Keratinocyte (primary cell): Measurements from ENCODE around the gene CDC42EP4. TPM values are rescaled to one million over a fixed set of nuclear protein-coding genes. Genes with fewer than 3 reads are reported as not detected.

Experiments
- DNase-seq: peaks from one replicate; pipeline ENCODE4 v3.0.0-alpha.2; 2011; ENCODE audit warnings: low read depth, missing footprints, low spot score
- FAIRE-seq: peaks from 2 replicates; lab custom pipeline; 2011; peaks lifted over from hg19 to GRCh38; lab: Jason Lieb, UNC
- H2AFZ ChIP-seq: 2 replicates; pipeline ENCODE4 v1.6.0; 2012; ENCODE audit warnings: low read length, control low read depth, inconsistent platforms; ENCODE audit not compliant: control insufficient read depth
- H3K27ac ChIP-seq: 2 replicates; pipeline ENCODE4 v1.5.1; 2011; ENCODE audit warnings: low read length; ENCODE audit not compliant: control insufficient read depth, insufficient read depth
- H3K27me3 ChIP-seq: 3 replicates; pipeline ENCODE4 v1.6.0; 2011; ENCODE audit warnings: low read length; ENCODE audit not compliant: control insufficient read depth, insufficient read depth; ENCODE audit errors: extremely low read depth
- H3K36me3 ChIP-seq, 2 experiments: 2 replicates in 1 of 2; 3 replicates in 1 of 2; pipeline ENCODE4 v1.5.1; 2011; ENCODE audit warnings: low read length in 2 of 2, mild to moderate bottlenecking in 1 of 2; ENCODE audit not compliant: control insufficient read depth in 2 of 2, insufficient read depth in 2 of 2; ENCODE audit errors: extremely low read depth in 1 of 2
- H3K4me1 ChIP-seq: 3 replicates; pipeline ENCODE4 v1.5.1; 2011; ENCODE audit warnings: low read length; ENCODE audit not compliant: control insufficient read depth, insufficient read depth; ENCODE audit errors: extremely low read depth
- H3K4me2 ChIP-seq: 3 replicates; pipeline ENCODE4 v1.6.0; 2011; ENCODE audit warnings: low read depth, low read length; ENCODE audit not compliant: control insufficient read depth, insufficient read depth; ENCODE audit errors: extremely low read depth
- H3K4me3 ChIP-seq, 3 experiments: fragments of 200-600 bp in 1 of 3; sonication (generic) in 1 of 3; 2 replicates in 2 of 3; 3 replicates in 1 of 3; pipeline ENCODE4 v1.5.1; 2011 to 2016; ENCODE audit warnings: low read length in 3 of 3, mild to moderate bottlenecking in 3 of 3, control low read depth in 2 of 3, inconsistent platforms in 1 of 3, low read depth in 1 of 3, mixed read lengths in 1 of 3, mixed run types in 1 of 3, moderate library complexity in 1 of 3; ENCODE audit not compliant: control insufficient read depth in 2 of 3, insufficient read depth in 2 of 3; ENCODE audit errors: extremely low read depth in 1 of 3
- H3K79me2 ChIP-seq: 2 replicates; pipeline ENCODE4 v1.6.0; 2012; ENCODE audit warnings: low read length; ENCODE audit not compliant: control insufficient read depth, insufficient read depth
- H3K9ac ChIP-seq: 3 replicates; pipeline ENCODE4 v1.6.0; 2011; ENCODE audit warnings: low read length; ENCODE audit not compliant: control insufficient read depth, insufficient read depth; ENCODE audit errors: extremely low read depth
- H3K9me1 ChIP-seq: 3 replicates; pipeline ENCODE4 v1.6.0; 2011; ENCODE audit warnings: low read length; ENCODE audit not compliant: control insufficient read depth, insufficient read depth; ENCODE audit errors: extremely low read depth
- H3K9me3 ChIP-seq: 2 replicates; pipeline ENCODE4 v1.5.1; 2012; ENCODE audit warnings: low read depth, low read length; ENCODE audit not compliant: control insufficient read depth
- H4K20me1 ChIP-seq: 3 replicates; pipeline ENCODE4 v1.6.0; 2011; ENCODE audit warnings: low read length; ENCODE audit not compliant: control insufficient read depth, insufficient read depth; ENCODE audit errors: extremely low read depth
- EZH2 ChIP-seq: IDR thresholded peaks from one replicate; pipeline ENCODE4 v1.6.1; 2012; ENCODE audit warnings: inconsistent platforms, mild to moderate bottlenecking, low read length, moderate library complexity
- dilution Hi-C: fragments of 300-500 bp; cut with MboI; formaldehyde crosslinking; loops from one replicate; pipeline ENCODE4 v1.7.0; 2020; ENCODE audit warnings: low sequenced_read_pairs; ENCODE audit not compliant: extremely low pct_ligation_motif_present
- polyA plus RNA-seq, 5 experiments: library from polyadenylated mRNA; depleted of rRNA in 3 of 5; stranded (reverse) in 3 of 5; stranded (forward) in 1 of 5; unstranded in 1 of 5; fragments of >200 nt; gene quantifications; 1 replicate in 1 of 5; 2 replicates in 3 of 5; 3 replicates in 1 of 5; pipeline versions ENCODE4 v1.2.1 to v1.2.3, GENCODE V29; 2011 to 2012; ENCODE audit warnings: missing spikeins in 2 of 5, low read depth in 1 of 5, low replicate concordance in 1 of 5
- TF ChIP-seq, protein P1 (sequence below), 3 experiments: IDR thresholded peaks in 1 of 3; conservative IDR thresholded peaks in 1 of 3; optimal IDR thresholded peaks in 1 of 3; 2 replicates in 2 of 3; 3 replicates in 1 of 3; pipeline versions ENCODE3 to v1.5.1; 2011; ENCODE audit warnings: low read length in 3 of 3, mild to moderate bottlenecking in 3 of 3, moderate library complexity in 2 of 3, control low read depth in 1 of 3, inconsistent platforms in 1 of 3; ENCODE audit not compliant: insufficient read depth in 2 of 3; ENCODE audit errors: extremely low read depth in 1 of 3

The CDC42EP4 gene
- polyA plus RNA-seq, 1 donor (not counting 4 experiments of a cell fraction or from before 2014, with no cell fraction given): 9.4 TPM

DNA sequence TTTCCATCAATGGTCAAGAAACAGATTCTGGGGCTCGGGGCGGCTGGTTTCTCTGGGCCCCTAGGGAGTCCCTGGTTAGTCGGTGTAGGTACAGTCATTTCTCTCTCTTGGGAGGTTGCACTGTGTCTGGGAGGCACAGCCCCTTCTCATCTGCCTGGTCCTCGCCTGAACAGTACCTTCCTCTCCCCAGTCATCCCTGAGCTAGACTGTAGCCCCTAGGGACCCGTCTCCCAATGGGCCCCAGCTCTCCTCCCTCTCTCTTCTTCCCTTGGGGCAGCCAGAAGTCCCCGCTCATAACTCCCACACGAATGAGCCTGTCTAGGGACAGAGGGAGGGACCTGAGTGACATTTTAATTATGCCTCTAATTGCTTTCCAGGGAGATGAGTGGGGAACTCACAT lies 29.9 kb downstream of the CDC42EP4 start:
- Histone ChIP-seq H3K36me3 (peaks cover 3 to 6% of the 10 kb centered on the region in 2 experiments), H3K27me3 (no peaks in the 10 kb centered on the region), H3K4me2 (no peak overlapping the region), H3K9me1 (no peaks in the 10 kb centered on the region), H2AFZ (no peak overlapping the region), H3K4me1 (peaks cover 10% of the 10 kb centered on the region), H3K9ac (no peak overlapping the region), H4K20me1 (peaks cover under 1% of the 10 kb centered on the region), H3K79me2 (no peaks in the 10 kb centered on the region), H3K27ac (no peak overlapping the region), H3K4me3 (no peak overlapping the region), H3K9me3 (no peaks in the 10 kb centered on the region)
- DNase-seq (no peak), FAIRE-seq (no peak)
- TF ChIP-seq, protein P1, sequence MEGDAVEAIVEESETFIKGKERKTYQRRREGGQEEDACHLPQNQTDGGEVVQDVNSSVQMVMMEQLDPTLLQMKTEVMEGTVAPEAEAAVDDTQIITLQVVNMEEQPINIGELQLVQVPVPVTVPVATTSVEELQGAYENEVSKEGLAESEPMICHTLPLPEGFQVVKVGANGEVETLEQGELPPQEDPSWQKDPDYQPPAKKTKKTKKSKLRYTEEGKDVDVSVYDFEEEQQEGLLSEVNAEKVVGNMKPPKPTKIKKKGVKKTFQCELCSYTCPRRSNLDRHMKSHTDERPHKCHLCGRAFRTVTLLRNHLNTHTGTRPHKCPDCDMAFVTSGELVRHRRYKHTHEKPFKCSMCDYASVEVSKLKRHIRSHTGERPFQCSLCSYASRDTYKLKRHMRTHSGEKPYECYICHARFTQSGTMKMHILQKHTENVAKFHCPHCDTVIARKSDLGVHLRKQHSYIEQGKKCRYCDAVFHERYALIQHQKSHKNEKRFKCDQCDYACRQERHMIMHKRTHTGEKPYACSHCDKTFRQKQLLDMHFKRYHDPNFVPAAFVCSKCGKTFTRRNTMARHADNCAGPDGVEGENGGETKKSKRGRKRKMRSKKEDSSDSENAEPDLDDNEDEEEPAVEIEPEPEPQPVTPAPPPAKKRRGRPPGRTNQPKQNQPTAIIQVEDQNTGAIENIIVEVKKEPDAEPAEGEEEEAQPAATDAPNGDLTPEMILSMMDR (optimal IDR thresholded peaks at IDR 0.05 in 1 of 3, IDR thresholded peaks at IDR 0.05 in 1 of 3, conservative IDR thresholded peaks at IDR 0.05 in 1 of 3; ENCODE audit: extremely low read depth in 1 of 3, insufficient read depth in 2 of 3, low read length in 3 of 3): no peak
- no peak for TF ChIP-seq EZH2
- dilution Hi-C loops: no loop called here

DNA sequence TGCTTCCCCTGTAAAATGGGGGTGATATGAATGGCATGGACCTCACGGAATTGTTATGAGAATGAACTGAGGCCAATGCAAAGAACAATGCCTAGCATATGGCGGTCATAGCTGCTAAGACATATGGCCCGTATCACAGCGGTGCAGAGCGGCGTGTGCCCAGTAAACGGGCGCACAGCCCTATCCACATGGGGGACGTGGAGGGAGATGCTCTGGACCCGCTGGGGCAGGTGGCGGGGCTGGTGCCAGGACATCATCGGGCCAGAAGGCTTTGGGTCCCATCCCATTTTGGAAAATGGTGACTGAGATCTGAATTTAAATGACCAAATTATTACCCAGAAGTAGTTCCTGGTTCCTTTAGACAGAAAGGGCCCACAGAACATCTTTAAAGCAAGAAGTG lies 31.6 kb downstream of the CDC42EP4 start:
- H2AFZ ChIP-seq: no peak overlapping the region
- no peaks in the 10 kb centered on the region for H3K79me2 ChIP-seq
- dilution Hi-C loops: no loop called here
- FAIRE-seq: no peak
- H3K4me3 ChIP-seq: no peak overlapping the region
- no peaks in the 10 kb centered on the region for H3K9me1 ChIP-seq
- H3K9me3 ChIP-seq: no peaks in the 10 kb centered on the region
- no peak for DNase-seq
- no peak overlapping the region for H3K27ac ChIP-seq
- H3K9ac ChIP-seq: no peak overlapping the region
- H4K20me1 ChIP-seq: no peaks in the 10 kb centered on the region
- TF ChIP-seq EZH2: no peak
- TF ChIP-seq, protein P1 (optimal IDR thresholded peaks at IDR 0.05 in 1 of 3, IDR thresholded peaks at IDR 0.05 in 1 of 3, conservative IDR thresholded peaks at IDR 0.05 in 1 of 3; ENCODE audit: extremely low read depth in 1 of 3, insufficient read depth in 2 of 3, low read length in 3 of 3): no peak
- peaks cover 5% of the 10 kb centered on the region for H3K4me1 ChIP-seq
- H3K36me3 ChIP-seq: peaks cover under 1 to 4% of the 10 kb centered on the region in 2 experiments
- no peaks in the 10 kb centered on the region for H3K27me3 ChIP-seq
- H3K4me2 ChIP-seq: no peak overlapping the region
